Measurements from ENCODE around the gene EGR4. TPM values are rescaled to one million over a fixed set of nuclear protein-coding genes. Genes with fewer than 3 reads are reported as not detected.

The EGR4 gene
- total RNA-seq, 1 donor from 2014 or later, result 0.19 TPM

DNA sequence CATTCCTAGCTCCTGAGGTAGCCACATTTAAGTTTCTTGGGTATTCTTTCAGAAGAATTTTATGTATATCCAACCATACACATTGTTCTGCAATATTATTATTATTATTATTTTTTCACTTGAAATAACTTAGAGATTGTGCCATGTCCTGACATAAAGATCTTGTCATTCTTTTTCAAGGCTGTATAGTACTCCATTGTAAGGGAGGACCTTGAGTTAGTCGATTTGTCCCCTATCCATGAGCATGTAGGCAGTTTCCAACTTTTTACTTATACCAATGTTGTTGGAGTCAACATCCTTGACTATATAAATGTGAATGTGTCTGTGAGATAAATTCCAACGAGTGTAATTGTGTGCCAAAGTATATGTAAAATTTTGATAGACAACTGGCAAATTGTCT lies 891 bp upstream of the EGR4 start:
- H3K9me3 Mint-ChIP-seq, result no peaks in the 10 kb centered on the region
- no peak overlapping the region for H3K27ac Mint-ChIP-seq
- no peak overlapping the region for H3K4me3 Mint-ChIP-seq
- no peaks in the 10 kb centered on the region for H3K36me3 Mint-ChIP-seq
- H3K4me1 Mint-ChIP-seq (ENCODE audit: unreplicated experiment), result no peaks in the 10 kb centered on the region
- H3K27me3 Mint-ChIP-seq, result peaks cover 90% of the 10 kb centered on the region
- TF ChIP-seq, protein P1, sequence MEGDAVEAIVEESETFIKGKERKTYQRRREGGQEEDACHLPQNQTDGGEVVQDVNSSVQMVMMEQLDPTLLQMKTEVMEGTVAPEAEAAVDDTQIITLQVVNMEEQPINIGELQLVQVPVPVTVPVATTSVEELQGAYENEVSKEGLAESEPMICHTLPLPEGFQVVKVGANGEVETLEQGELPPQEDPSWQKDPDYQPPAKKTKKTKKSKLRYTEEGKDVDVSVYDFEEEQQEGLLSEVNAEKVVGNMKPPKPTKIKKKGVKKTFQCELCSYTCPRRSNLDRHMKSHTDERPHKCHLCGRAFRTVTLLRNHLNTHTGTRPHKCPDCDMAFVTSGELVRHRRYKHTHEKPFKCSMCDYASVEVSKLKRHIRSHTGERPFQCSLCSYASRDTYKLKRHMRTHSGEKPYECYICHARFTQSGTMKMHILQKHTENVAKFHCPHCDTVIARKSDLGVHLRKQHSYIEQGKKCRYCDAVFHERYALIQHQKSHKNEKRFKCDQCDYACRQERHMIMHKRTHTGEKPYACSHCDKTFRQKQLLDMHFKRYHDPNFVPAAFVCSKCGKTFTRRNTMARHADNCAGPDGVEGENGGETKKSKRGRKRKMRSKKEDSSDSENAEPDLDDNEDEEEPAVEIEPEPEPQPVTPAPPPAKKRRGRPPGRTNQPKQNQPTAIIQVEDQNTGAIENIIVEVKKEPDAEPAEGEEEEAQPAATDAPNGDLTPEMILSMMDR (conservative IDR thresholded peaks at IDR 0.05), result no peak
- DNase-seq (ENCODE audit: extremely low spot score, unreplicated experiment), result no peak

DNA sequence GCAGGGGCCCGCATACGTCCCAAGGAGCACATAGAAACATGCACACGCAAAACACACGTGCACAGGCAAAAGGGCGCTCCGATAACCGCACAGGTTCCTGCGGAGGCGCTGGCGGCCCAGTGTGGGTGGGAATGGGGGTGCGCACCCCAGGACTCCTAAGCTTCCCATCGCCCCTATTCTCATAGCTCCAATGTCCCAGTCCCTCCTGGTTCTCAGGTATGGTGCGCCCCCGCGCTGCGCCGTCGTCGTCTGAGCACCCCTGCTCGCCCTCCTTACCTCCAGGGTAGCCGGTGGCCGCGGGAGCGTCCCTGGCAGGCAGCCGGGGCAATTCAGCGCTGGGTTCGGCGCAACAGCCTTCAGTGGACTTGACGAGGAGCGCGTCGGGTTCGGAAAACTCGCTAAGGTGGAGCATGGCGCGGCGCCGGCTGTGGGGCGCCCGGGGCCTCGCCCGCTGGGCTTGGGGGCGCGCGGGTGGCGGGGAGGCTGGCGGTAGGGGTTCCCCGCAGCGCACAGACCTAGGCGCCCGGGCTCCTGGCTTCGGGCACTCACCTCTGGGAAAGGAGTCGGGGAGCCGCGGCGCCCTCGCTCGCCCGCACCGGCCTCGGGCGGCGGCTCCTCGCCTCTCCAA lies 328 bp downstream of the EGR4 start:
- H3K9me3 Mint-ChIP-seq, result no peaks in the 10 kb centered on the region
- TF ChIP-seq, protein P1 (conservative IDR thresholded peaks at IDR 0.05), result no peak
- H3K4me1 Mint-ChIP-seq (ENCODE audit: unreplicated experiment), result no peaks in the 10 kb centered on the region
- DNase-seq (ENCODE audit: extremely low spot score, unreplicated experiment), result no peak
- peaks cover 95% of the 10 kb centered on the region for H3K27me3 Mint-ChIP-seq
- no peaks in the 10 kb centered on the region for H3K36me3 Mint-ChIP-seq
- peak overlapping the region; percentile 34 for H3K4me3 Mint-ChIP-seq
- peak overlapping the region; percentile 36 for H3K27ac Mint-ChIP-seq

DNA sequence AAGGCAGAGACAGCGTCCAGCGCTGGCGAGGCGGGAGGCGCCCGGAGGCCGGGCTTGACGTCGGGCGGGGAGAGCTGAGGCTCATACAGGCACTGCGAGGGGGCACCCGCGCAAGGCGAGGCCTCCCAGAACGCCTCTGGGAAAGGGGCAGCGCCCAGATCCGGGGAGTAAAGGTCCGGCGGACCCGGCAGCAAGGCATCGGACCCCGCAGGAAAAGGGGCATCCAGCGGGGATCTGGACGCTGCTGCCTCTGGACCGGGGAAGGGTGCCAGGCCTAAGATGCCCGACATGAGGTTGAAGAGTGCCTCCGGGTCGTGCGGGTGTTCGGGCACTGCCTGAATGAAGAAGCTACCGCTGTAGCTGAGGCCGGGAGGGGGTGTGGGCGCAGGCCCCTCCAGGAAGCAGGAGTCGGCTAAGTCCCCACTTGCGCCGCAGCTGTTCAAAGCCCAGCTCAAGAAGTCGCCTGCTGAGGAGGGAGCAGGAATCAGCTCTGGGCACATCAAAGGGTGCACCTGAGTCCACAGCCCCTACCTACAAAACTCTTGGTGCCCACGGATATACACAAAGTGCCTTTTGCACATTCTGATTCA lies 937 bp downstream of the EGR4 start:
- Mint-ChIP-seq H3K9me3 (no peaks in the 10 kb centered on the region), H3K27me3 (peaks cover 95% of the 10 kb centered on the region), H3K27ac (peak overlapping the region; percentile 36), H3K4me3 (peak overlapping the region; percentile 79), H3K36me3 (no peaks in the 10 kb centered on the region), H3K4me1 (ENCODE audit: unreplicated experiment) (no peaks in the 10 kb centered on the region)
- TF ChIP-seq, protein P1 (conservative IDR thresholded peaks at IDR 0.05), result no peak
- no peak for DNase-seq (ENCODE audit: extremely low spot score, unreplicated experiment)

DNA sequence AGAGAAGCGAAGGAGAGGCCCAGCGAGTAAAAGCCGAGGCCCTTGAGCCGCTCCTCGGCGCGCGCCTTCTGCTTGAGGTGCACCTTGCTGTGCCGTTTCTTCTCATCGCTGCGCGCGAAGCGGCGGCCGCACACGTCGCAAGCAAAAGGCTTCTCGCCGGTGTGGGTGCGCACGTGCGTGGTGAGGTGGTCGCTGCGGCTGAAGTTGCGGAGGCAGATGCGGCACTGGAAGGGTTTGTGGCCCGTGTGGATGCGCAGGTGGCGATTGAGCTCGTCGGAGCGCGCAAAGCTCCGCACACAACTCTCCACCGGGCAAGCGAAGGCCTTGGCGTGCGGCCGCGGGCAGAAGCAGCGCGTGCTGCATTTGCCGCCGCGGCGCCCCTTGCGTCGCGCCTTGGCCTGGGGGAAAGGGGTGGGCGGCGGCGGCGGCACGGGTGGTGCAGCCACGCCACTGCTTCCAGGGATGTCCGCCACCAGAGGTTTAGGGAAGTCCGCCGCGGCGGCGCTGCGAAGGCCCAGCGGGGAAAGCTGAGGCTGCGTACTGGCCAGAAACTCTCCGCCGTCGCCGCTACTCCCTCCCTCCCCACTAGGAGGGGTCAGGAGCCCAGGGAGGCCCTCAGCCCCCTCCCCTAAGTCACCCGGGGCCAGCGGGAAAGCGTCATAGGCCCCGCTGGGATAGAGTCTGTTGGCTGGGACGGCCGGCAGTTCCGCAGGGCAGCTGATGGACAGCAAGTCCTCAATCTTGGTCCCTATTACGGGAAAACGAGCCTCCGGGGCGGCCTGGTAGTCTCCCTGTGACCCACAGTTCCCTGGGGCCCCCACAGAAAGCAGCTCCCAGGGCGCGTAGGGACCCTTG lies 1.7 kb downstream of the EGR4 start:
- H3K4me3 Mint-ChIP-seq, result peak overlapping the region; percentile 79
- no peaks in the 10 kb centered on the region for H3K9me3 Mint-ChIP-seq
- no peak for DNase-seq (ENCODE audit: extremely low spot score, unreplicated experiment)

DNA sequence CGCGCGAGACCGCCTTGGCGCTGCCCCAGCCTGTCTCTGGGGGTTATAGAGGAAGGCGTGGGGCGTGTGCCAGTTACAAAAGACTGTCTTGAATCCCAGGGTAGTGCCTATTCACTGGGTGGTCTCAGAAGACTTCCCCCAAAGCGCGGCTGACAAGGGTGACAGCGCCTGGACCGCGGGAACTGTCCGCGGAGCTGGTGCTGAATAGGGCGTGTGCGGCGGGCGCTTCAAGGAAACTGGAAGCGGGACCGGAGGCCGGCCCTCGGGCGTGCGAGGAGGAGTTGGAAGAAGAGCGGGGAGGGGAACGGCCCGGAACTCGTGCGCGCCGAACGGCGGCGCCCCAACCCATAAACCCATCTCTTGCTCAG lies 2.3 kb downstream of the EGR4 start:
- H3K9me3 Mint-ChIP-seq, result no peaks in the 10 kb centered on the region
- no peaks in the 10 kb centered on the region for H3K36me3 Mint-ChIP-seq
- H3K27ac Mint-ChIP-seq, result no peak overlapping the region
- TF ChIP-seq, protein P1 (conservative IDR thresholded peaks at IDR 0.05), result no peak
- peak overlapping the region; percentile 79 for H3K4me3 Mint-ChIP-seq
- H3K27me3 Mint-ChIP-seq, result peaks cover 95% of the 10 kb centered on the region
- no peaks in the 10 kb centered on the region for H3K4me1 Mint-ChIP-seq (ENCODE audit: unreplicated experiment)
- peak; percentile 77 for DNase-seq (ENCODE audit: extremely low spot score, unreplicated experiment)

More for the DNA sequence above, 1.7 kb downstream of the EGR4 start:
- Mint-ChIP-seq H3K4me1 (ENCODE audit: unreplicated experiment) (no peaks in the 10 kb centered on the region), H3K27me3 (peaks cover 95% of the 10 kb centered on the region), H3K27ac (no peak overlapping the region), H3K36me3 (no peaks in the 10 kb centered on the region)
- TF ChIP-seq, protein P1 (conservative IDR thresholded peaks at IDR 0.05), result peak; percentile 46
